SKM-1 (cell line): ENCODE measurements around the gene FSTL5.

Experiments used
- DNase-seq: peaks from one replicate; lab custom pipeline; 2025; ENCODE audit not compliant: unreplicated experiment; lab: John Stamatoyannopoulos, UW

FSTL5 gene

GRCh38 chr4:161948026-161948770 lies 215.6 kb downstream of the FSTL5 start:
- DNase-seq: no peak

- no peak for DNase-seq
Measured at GRCh38 chr4:161937596-161937995, 226.2 kb downstream of the FSTL5 start.

- no peak for DNase-seq
Measured at GRCh38 chr4:161936625-161937550, 226.9 kb downstream of the FSTL5 start.

GRCh38 chr4:161931089-161931488 lies 232.7 kb downstream of the FSTL5 start:
- no peak for DNase-seq

- no peak for DNase-seq
Measured at GRCh38 chr4:161929956-161930355, 233.8 kb downstream of the FSTL5 start.

GRCh38 chr4:161926033-161926828 lies 237.6 kb downstream of the FSTL5 start:
- DNase-seq: no peak

- DNase-seq: no peak
Measured at GRCh38 chr4:161920304-161921052, 243.3 kb downstream of the FSTL5 start.

GRCh38 chr4:161919442-161920220 lies 244.2 kb downstream of the FSTL5 start:
- no peak for DNase-seq

- DNase-seq: no peak
Measured at GRCh38 chr4:161916035-161916434, 247.8 kb downstream of the FSTL5 start.

GRCh38 chr4:161907590-161907955 lies 256.2 kb downstream of the FSTL5 start:
- no peak for DNase-seq

GRCh38 chr4:161906836-161907589 lies 256.8 kb downstream of the FSTL5 start:
- no peak for DNase-seq

GRCh38 chr4:161900110-161900509 lies 263.7 kb downstream of the FSTL5 start:
- no peak for DNase-seq

- no peak for DNase-seq
Measured at GRCh38 chr4:161894493-161895167, 269.2 kb downstream of the FSTL5 start.

GRCh38 chr4:161894014-161894413 lies 269.8 kb downstream of the FSTL5 start:
- DNase-seq: no peak

GRCh38 chr4:161893566-161893965 lies 270.2 kb downstream of the FSTL5 start:
- no peak for DNase-seq

GRCh38 chr4:161892951-161893350 lies 270.8 kb downstream of the FSTL5 start:
- no peak for DNase-seq

GRCh38 chr4:161883157-161883556 lies 280.6 kb downstream of the FSTL5 start:
- no peak for DNase-seq

GRCh38 chr4:161881370-161881769 lies 282.4 kb downstream of the FSTL5 start:
- no peak for DNase-seq

- no peak for DNase-seq
Measured at GRCh38 chr4:161869511-161869910, 294.3 kb downstream of the FSTL5 start.
